ENCODE data around the gene ZNF598.

The ZNF598 gene

GRCh38 chr16:2027024-2028010, 17.7 kb upstream of the ZNF598 start:
- no peak for DNase-seq (ENCODE audit: low read depth)
- peak overlapping the region; percentile 76 for H3K4me3 ChIP-seq (ENCODE audit: control insufficient read depth, low read depth, low read length)
- no peak for TF ChIP-seq CTCF (IDR thresholded peaks at IDR 0.05; ENCODE audit: control insufficient read depth, insufficient read depth, low read depth, low read length, missing control alignments)

GRCh38 chr16:2026461-2027023, 16.9 kb upstream of the ZNF598 start, which contains the start of gene NHERF2:
NHERF2 (plus strand) TSS chr16:2026902; CDS start chr16:2027006, 104 bp downstream.
- peak within 1 kb of the TSS; percentile 76 for H3K4me3 ChIP-seq (ENCODE audit: control insufficient read depth, low read depth, low read length)
- DNase-seq (ENCODE audit: low read depth): no peak
- no peak for TF ChIP-seq CTCF (IDR thresholded peaks at IDR 0.05; ENCODE audit: control insufficient read depth, insufficient read depth, low read depth, low read length, missing control alignments)

GRCh38 chr16:2025878-2026460, 16.3 kb upstream of the ZNF598 start:
- no peak for DNase-seq (ENCODE audit: low read depth)
- no peak overlapping the region for H3K4me3 ChIP-seq (ENCODE audit: control insufficient read depth, low read depth, low read length)
- TF ChIP-seq CTCF (IDR thresholded peaks at IDR 0.05; ENCODE audit: control insufficient read depth, insufficient read depth, low read depth, low read length, missing control alignments): no peak

GRCh38 chr16:2025251-2025650, 15.6 kb upstream of the ZNF598 start:
- H3K4me3 ChIP-seq (ENCODE audit: control insufficient read depth, low read depth, low read length): no peak overlapping the region
- DNase-seq (ENCODE audit: low read depth): no peak

GRCh38 chr16:2024032-2024420, 14.4 kb upstream of the ZNF598 start:
- H3K4me3 ChIP-seq (ENCODE audit: control insufficient read depth, low read depth, low read length): no peak overlapping the region
- no peak for DNase-seq (ENCODE audit: low read depth)
- no peak for TF ChIP-seq CTCF (IDR thresholded peaks at IDR 0.05; ENCODE audit: control insufficient read depth, insufficient read depth, low read depth, low read length, missing control alignments)

More at GRCh38 chr16:2025251-2025650, 15.6 kb upstream of the ZNF598 start:
- TF ChIP-seq CTCF (IDR thresholded peaks at IDR 0.05; ENCODE audit: control insufficient read depth, insufficient read depth, low read depth, low read length, missing control alignments): no peak
